HepG2 (cell line): ENCODE results near the gene SLC6A4. TPM values are rescaled to one million over a fixed set of nuclear protein-coding genes. Genes with fewer than 3 reads are reported as not detected.

Experiments
- ATAC-seq: fragments of 200-7000 bp; cut with Tn5 transposase; 3 replicates; pipeline ENCODE4 v1.9.1; 2020; ENCODE audit warnings: mild to moderate bottlenecking, moderate library complexity
- BruUV-seq: library from RNA; stranded (reverse); fragments of 400-500 nt; replicated peaks from 2 replicates; lab custom pipeline; 2021; lab: Mats Ljungman, UMichigan
- CTCF ChIA-PET: fragments of 300-600 bp; formaldehyde crosslinking; extraction: SDS; loops from one replicate; lab custom pipeline; 2021; ENCODE audit warnings: low total read pairs, inconsistent platforms, low intra/inter-chr PET ratio; lab: Yijun Ruan, JAX
- POLR2A ChIA-PET: fragments of 350-600 bp; sonication (Branson Sonifier 250); formaldehyde crosslinking; loops from one replicate; lab custom pipeline; 2020; ENCODE audit warnings: antibody characterized with exemption, inconsistent platforms; lab: Yijun Ruan, JAX
- DNase-seq: peaks from one replicate; pipeline ENCODE4 v3.0.0-alpha.2; 2015; ENCODE audit warnings: low spot score
- FAIRE-seq: peaks from 3 replicates; lab custom pipeline; 2011; peaks lifted over from hg19 to GRCh38; lab: Jason Lieb, UNC
- H2AFZ ChIP-seq: one replicate; pipeline ENCODE4 v1.6.1; 2011; ENCODE audit warnings: low read length, inconsistent platforms
- H3K27ac ChIP-seq: fragments of 300-600 bp; 3 replicates; pipeline ENCODE4 v1.8.0; 2011; ENCODE audit warnings: mixed run types, mild to moderate bottlenecking, mixed read lengths, low read length, inconsistent platforms; ENCODE audit not compliant: insufficient read depth; ENCODE audit errors: extremely low read length
- H3K27me3 ChIP-seq, 2 experiments: fragments of 200-600 bp in 1 of 2; 2 replicates in 1 of 2; 3 replicates in 1 of 2; pipeline versions ENCODE4 v1.6.0 to v1.8.0; 2011; ENCODE audit warnings: low read length in 2 of 2, mild to moderate bottlenecking in 2 of 2, moderate library complexity in 2 of 2, inconsistent platforms in 1 of 2; ENCODE audit not compliant: insufficient read depth in 2 of 2, control insufficient read depth in 1 of 2
- H3K36me3 ChIP-seq, 2 experiments: fragments of 200-600 bp in 1 of 2; replicated peaks in 1 of 2; 2 replicates in 1 of 2; 3 replicates in 1 of 2; pipeline versions ENCODE4 v1.5.1 to v1.8.0; 2011; ENCODE audit warnings: low read length in 2 of 2, inconsistent platforms in 1 of 2; ENCODE audit not compliant: insufficient read depth in 2 of 2, control insufficient read depth in 1 of 2
- H3K4me1 ChIP-seq: 2 replicates; pipeline ENCODE4 v1.5.1; 2012; ENCODE audit warnings: low read length, inconsistent platforms; ENCODE audit not compliant: insufficient read depth
- H3K4me2 ChIP-seq: 2 replicates; pipeline ENCODE4 v1.6.0; 2011; ENCODE audit warnings: low read depth, low read length, inconsistent platforms
- H3K4me3 ChIP-seq, 3 experiments: fragments of 200-600 bp in 1 of 3; sonication (generic), shearing (Covaris generic) in 1 of 3; replicated peaks in 1 of 3; 2 replicates each; pipeline ENCODE4 v1.5.1; 2011 to 2016; ENCODE audit warnings: low read length in 3 of 3, inconsistent platforms in 2 of 3, low read depth in 2 of 3, mild to moderate bottlenecking in 2 of 3, control low read depth in 1 of 3, mixed read lengths in 1 of 3; ENCODE audit not compliant: insufficient read depth in 1 of 3
- H3K79me2 ChIP-seq: one replicate; pipeline ENCODE4 v1.6.1; 2011; ENCODE audit warnings: low read length, inconsistent platforms; ENCODE audit not compliant: insufficient read depth
- H3K9ac ChIP-seq: 2 replicates; pipeline ENCODE4 v1.6.0; 2011; ENCODE audit warnings: mild to moderate bottlenecking, low read depth, low read length, inconsistent platforms; ENCODE audit not compliant: insufficient read depth
- H3K9me3 ChIP-seq: 2 replicates; pipeline ENCODE4 v1.5.1; 2012; ENCODE audit warnings: mild to moderate bottlenecking, low read length
- H4K20me1 ChIP-seq: 2 replicates; pipeline ENCODE4 v1.6.0; 2011; ENCODE audit warnings: inconsistent platforms, mild to moderate bottlenecking, low read length, moderate library complexity; ENCODE audit not compliant: insufficient read depth
- E2F2 ChIP-seq: sonication (generic); formaldehyde crosslinking; IDR thresholded peaks from 2 replicates; pipeline ENCODE4 v1.4.0; 2020; ENCODE audit warnings: missing genetic modification reagents, borderline replicate concordance
- FOSL2 ChIP-seq: sonication (generic); formaldehyde crosslinking; IDR thresholded peaks from 2 replicates; pipeline ENCODE4 v1.4.0; 2020; ENCODE audit warnings: missing genetic modification reagents
- HINFP ChIP-seq: sonication (generic); formaldehyde crosslinking; IDR thresholded peaks from 2 replicates; pipeline ENCODE4 v1.4.0; 2020; ENCODE audit warnings: low read depth, mild to moderate bottlenecking, missing genetic modification reagents
- HOXA7 ChIP-seq: sonication (generic); formaldehyde crosslinking; IDR thresholded peaks from 2 replicates; pipeline ENCODE4 v1.8.1; 2022; ENCODE audit warnings: mild to moderate bottlenecking, missing genetic modification reagents, moderate library complexity
- MEF2D ChIP-seq: sonication (generic); formaldehyde crosslinking; IDR thresholded peaks from 2 replicates; pipeline ENCODE4 v1.5.1; 2020; ENCODE audit warnings: mild to moderate bottlenecking, missing genetic modification reagents
- MTA3 ChIP-seq: sonication (generic); formaldehyde crosslinking; IDR thresholded peaks from 2 replicates; pipeline ENCODE4 v1.4.0; 2020; ENCODE audit warnings: missing genetic modification reagents
- PATZ1 ChIP-seq: sonication (generic); formaldehyde crosslinking; IDR thresholded peaks from 2 replicates; pipeline ENCODE4 v1.4.0; 2020; ENCODE audit warnings: missing genetic modification reagents
- PTBP1 ChIP-seq: fragments of 200-400 bp; formaldehyde crosslinking; IDR thresholded peaks from 2 replicates; pipeline ENCODE4 v1.6.1; 2018; ENCODE audit warnings: low read length, low read depth; ENCODE audit not compliant: poor library complexity, severe bottlenecking
- TGIF2 ChIP-seq: IDR thresholded peaks from 2 replicates; pipeline ENCODE4 v1.6.1; 2016; ENCODE audit warnings: control low read depth, missing compliant biosample characterization
- ZBTB4 ChIP-seq: sonication (generic); formaldehyde crosslinking; IDR thresholded peaks from 2 replicates; pipeline ENCODE4 v1.4.0; 2020; ENCODE audit warnings: missing genetic modification reagents, mild to moderate bottlenecking, borderline replicate concordance
- ZNF143 ChIP-seq: sonication (generic); formaldehyde crosslinking; IDR thresholded peaks from 2 replicates; pipeline ENCODE4 v1.4.0; 2020; ENCODE audit warnings: missing genetic modification reagents
- ZNF7 ChIP-seq: IDR thresholded peaks from 2 replicates; pipeline ENCODE4 v1.6.1; 2016; ENCODE audit warnings: missing biosample characterization, missing genetic modification reagents
- ZNF761 ChIP-seq: sonication (generic); formaldehyde crosslinking; conservative IDR thresholded peaks from 2 replicates; pipeline ENCODE4 v1.4.0; 2020; ENCODE audit warnings: mild to moderate bottlenecking, missing genetic modification reagents
- ZNF768 ChIP-seq: sonication (generic); formaldehyde crosslinking; IDR thresholded peaks from 2 replicates; pipeline ENCODE4 v1.4.0; 2020; ENCODE audit warnings: missing genetic modification reagents
- ZNF790 ChIP-seq: sonication (generic); formaldehyde crosslinking; IDR thresholded peaks from 2 replicates; pipeline ENCODE4 v1.8.0; 2022; ENCODE audit warnings: missing genetic modification reagents, mild to moderate bottlenecking, borderline replicate concordance
- ZNF879 ChIP-seq: sonication (generic); formaldehyde crosslinking; IDR thresholded peaks from 2 replicates; pipeline ENCODE4 v1.8.1; 2023; ENCODE audit warnings: missing genetic modification reagents
- WGBS: methylation state at CpG from one replicate; pipeline ENCODE4 v1.1.6; 2017; ENCODE audit warnings: low lambda C conversion rate; 5-methylcytosine and 5-hydroxymethylcytosine counted together
- in situ Hi-C: cut with HindIII; loops from 2 replicates; pipeline ENCODE4 v1.10.0; 2017; ENCODE audit warnings: low pct_unique_long_range_greater_than_20kb; ENCODE audit not compliant: extremely low pct_ligation_motif_present
- intact Hi-C: fragments of 100-400 bp; cut with micrococcal nuclease; formaldehyde crosslinking; loops from one replicate; pipeline ENCODE4 v1.10.0; 2022; ENCODE audit not compliant: unreplicated experiment
- polyA plus RNA-seq, 8 experiments: library from polyadenylated mRNA; depleted of rRNA in 3 of 8; stranded (reverse) in 7 of 8; unstranded in 1 of 8; fragments of >200 nt; fragmentation: Illumina TruSeq in 4 of 8; extraction: Trizol in 4 of 8; gene quantifications; 2 replicates each; pipeline versions ENCODE4 v1.2.1 to v1.2.3, GENCODE V29; 2011 to 2016; ENCODE audit warnings: low read depth in 4 of 8, missing spikeins in 1 of 8, mixed read lengths in 1 of 8; ENCODE audit not compliant: insufficient read depth in 1 of 8
- total RNA-seq, 5 experiments: library from RNA; depleted of rRNA; stranded (reverse); fragments of >200 nt; fragmentation: Illumina TruSeq; extraction: Trizol; gene quantifications; 2 replicates each; pipeline ENCODE4 v1.2.3, GENCODE V29; 2016; ENCODE audit warnings: low read depth in 1 of 5

The SLC6A4 gene
- total and polyA plus RNA-seq, 2 of the 13 experiments (the other 11 are each of a cell fraction or from before 2014, with no cell fraction given): 7.6 to 20.3 TPM

GRCh38 chr17:30238387-30239088 lies 3.0 kb upstream of the SLC6A4 start:
- ChIA-PET CTCF (no interaction called here), POLR2A (interaction anchor here (1.1 kb wide), 2 partner anchors 12 to 16 kb away, joined by 3 to 5 read pairs; no protein-coding TSS in a partner anchor)
- no peaks in the 10 kb centered on the region for H3K27me3 ChIP-seq
- TF ChIP-seq PATZ1 (CRISPR knock-in tag) (0 out of 2 replicates have a peak, but pooled peaks have one; percentile 18), HOXA7 (CRISPR knock-in tag) (no peak), MEF2D (CRISPR knock-in tag) (no peak), ZNF768 (CRISPR knock-in tag) (peak; percentile 48; the same call in 1 of the 2 replicates), HINFP (CRISPR knock-in tag) (no peak), E2F2 (no peak), TGIF2 (CRISPR knock-in tag) (no peak), PTBP1 (no peak), ZNF7 (CRISPR knock-in tag) (no peak), ZNF790 (CRISPR knock-in tag) (no peak), ZBTB4 (CRISPR knock-in tag) (no peak), FOSL2 (no peak), MTA3 (no peak), ZNF761 (CRISPR knock-in tag) (no peak), ZNF879 (no peak), ZNF143 (CRISPR knock-in tag) (no peak)

More at GRCh38 chr17:30238387-30239088, 3.0 kb upstream of the SLC6A4 start:
- intact Hi-C loops (loop anchor here (5.0 kb wide), 1 partner anchor 111 kb away; no protein-coding TSS in a partner anchor), in situ Hi-C loops (loop anchor here (10.0 kb wide), 1 partner anchor 114 kb away; no protein-coding TSS in a partner anchor)
- Histone ChIP-seq H3K27ac (no peak overlapping the region), H3K4me2 (peak overlapping the region; percentile 64), H3K9ac (peak overlapping the region; percentile 30; the same call in 1 of the 2 replicates), H3K36me3 (no peaks in the 10 kb centered on the region), H3K79me2 (no peaks in the 10 kb centered on the region), H2AFZ (no peak overlapping the region), H4K20me1 (no peaks in the 10 kb centered on the region), H3K9me3 (no peaks in the 10 kb centered on the region), H3K4me3 (peak overlapping the region; percentile 28 to 61 (median 47)), H3K4me1 (peaks cover 36% of the 10 kb centered on the region)
- 41% methylated on average over 26 of the region's 27 CpGs for WGBS
- FAIRE-seq: no peak
- DNase-seq: no peak
- no TSS peak for BruUV-seq
- peak; percentile 70 for ATAC-seq
